Measurements from ENCODE around the gene EHF.
A peak's percentile ranks its signal among the peaks of the same experiment; 100 is the strongest.

EHF gene

GRCh38 chr11:34653031-34653430 is 32.1 kb downstream of the EHF start:
- DNase-seq (ENCODE audit: low read depth): no peak
- in situ Hi-C loops (cut with HindIII; ENCODE audit: low sequenced_read_pairs): no loop called here
- TF ChIP-seq CTCF (IDR thresholded peaks at IDR 0.05; ENCODE audit: low read depth, low read length, missing control alignments): no peak
- H3K4me3 ChIP-seq (ENCODE audit: low read depth, low read length): no peak overlapping the region

GRCh38 chr11:34653851-34654482 is 33.1 kb downstream of the EHF start:
- H3K4me3 ChIP-seq (ENCODE audit: low read depth, low read length): no peak overlapping the region
- peak; percentile 68 for DNase-seq (ENCODE audit: low read depth)
- in situ Hi-C loops (cut with HindIII; ENCODE audit: low sequenced_read_pairs): no loop called here
- peak; percentile 4 for TF ChIP-seq CTCF (IDR thresholded peaks at IDR 0.05; ENCODE audit: low read depth, low read length, missing control alignments)

GRCh38 chr11:34654483-34655334 is 33.8 kb downstream of the EHF start:
- no peak for DNase-seq (ENCODE audit: low read depth)
- no peak overlapping the region for H3K4me3 ChIP-seq (ENCODE audit: low read depth, low read length)
- TF ChIP-seq CTCF (IDR thresholded peaks at IDR 0.05; ENCODE audit: low read depth, low read length, missing control alignments): no peak
- in situ Hi-C loops (cut with HindIII; ENCODE audit: low sequenced_read_pairs): no loop called here

- no peak for TF ChIP-seq CTCF (IDR thresholded peaks at IDR 0.05; ENCODE audit: low read depth, low read length, missing control alignments)
- in situ Hi-C loops (cut with HindIII; ENCODE audit: low sequenced_read_pairs): no loop called here
- no peak for DNase-seq (ENCODE audit: low read depth)
Measured at GRCh38 chr11:34655335-34656008, 34.6 kb downstream of the EHF start.

GRCh38 chr11:34656062-34656720 is 35.3 kb downstream of the EHF start:
- in situ Hi-C loops (cut with HindIII; ENCODE audit: low sequenced_read_pairs): no loop called here
- DNase-seq (ENCODE audit: low read depth): no peak
- no peak overlapping the region for H3K4me3 ChIP-seq (ENCODE audit: low read depth, low read length)
- no peak for TF ChIP-seq CTCF (IDR thresholded peaks at IDR 0.05; ENCODE audit: low read depth, low read length, missing control alignments)

More at GRCh38 chr11:34655335-34656008, 34.6 kb downstream of the EHF start:
- no peak overlapping the region for H3K4me3 ChIP-seq (ENCODE audit: low read depth, low read length)

Measured in astrocyte of the cerebellum (primary cell).